SK-N-SH treated with all-trans-retinoic acid at 6 μM for 48 hours (cell line): Measurements from ENCODE around the gene AQP3.

Source experiments
- ATAC-seq: fragments of 200-7000 bp; cut with Tn5 transposase; 3 replicates; pipeline ENCODE4 v1.9.1; 2020; ENCODE audit warnings: mild to moderate bottlenecking, moderate library complexity
- ARNTL ChIP-seq: fragments of 450-650 bp; formaldehyde crosslinking; IDR thresholded peaks from 2 replicates; pipeline ENCODE4 v1.5.0; 2020; ENCODE audit warnings: low read depth, mild to moderate bottlenecking, moderate library complexity, borderline replicate concordance
- BACH2 ChIP-seq: fragments of 250-450 bp; sonication (Bioruptor Pico); IDR thresholded peaks from 2 replicates; pipeline ENCODE4 v1.9.0; 2021; ENCODE audit warnings: mild to moderate bottlenecking, borderline replicate concordance
- CREB5 ChIP-seq: fragments of 250-450 bp; sonication (Bioruptor Pico); IDR thresholded peaks from 2 replicates; pipeline ENCODE4 v1.5.1; 2020; ENCODE audit warnings: low read depth, mild to moderate bottlenecking, moderate library complexity
- CSDC2 ChIP-seq: fragments of 250-450 bp; sonication (Bioruptor Pico); IDR thresholded peaks from 2 replicates; pipeline ENCODE4 v1.5.0; 2020; ENCODE audit warnings: mild to moderate bottlenecking, moderate library complexity
- ESRRG ChIP-seq: fragments of 250-450 bp; sonication (Bioruptor Pico); IDR thresholded peaks from 2 replicates; pipeline ENCODE4 v1.6.1; 2021; ENCODE audit warnings: mild to moderate bottlenecking
- ISL1 ChIP-seq: fragments of 250-450 bp; sonication (Bioruptor Pico); IDR thresholded peaks from 2 replicates; pipeline ENCODE4 v2.1.2; 2022; ENCODE audit warnings: mild to moderate bottlenecking, moderate library complexity
- OSR1 ChIP-seq: fragments of 250-450 bp; sonication (Bioruptor Pico); IDR thresholded peaks from 2 replicates; pipeline ENCODE4 v1.8.0; 2022; ENCODE audit warnings: moderate library complexity, mild to moderate bottlenecking, inconsistent platforms
- POU6F1 ChIP-seq: fragments of 250-450 bp; sonication (Bioruptor Pico); IDR thresholded peaks from 2 replicates; pipeline ENCODE4 v1.8.0; 2021; ENCODE audit warnings: low read depth, mild to moderate bottlenecking, moderate library complexity, borderline replicate concordance
- PPARA ChIP-seq: fragments of 250-450 bp; sonication (Bioruptor Pico); IDR thresholded peaks from 2 replicates; pipeline ENCODE4 v1.5.0; 2020; ENCODE audit warnings: mild to moderate bottlenecking, borderline replicate concordance
- RARB ChIP-seq: fragments of 250-450 bp; sonication (Bioruptor Pico); IDR thresholded peaks from 2 replicates; pipeline ENCODE4 v1.8.0; 2021; ENCODE audit warnings: mild to moderate bottlenecking, moderate library complexity
- TOX ChIP-seq: fragments of 250-450 bp; sonication (Bioruptor Pico); IDR thresholded peaks from 2 replicates; pipeline ENCODE4 v1.8.0; 2021; ENCODE audit warnings: mild to moderate bottlenecking, moderate library complexity, borderline replicate concordance
- ZC3H10 ChIP-seq: fragments of 250-450 bp; sonication (Bioruptor Pico); IDR thresholded peaks from 2 replicates; pipeline ENCODE4 v1.5.1; 2021; ENCODE audit warnings: mild to moderate bottlenecking, moderate library complexity
- ZFP3 ChIP-seq: fragments of 250-450 bp; sonication (Bioruptor Pico); IDR thresholded peaks from 2 replicates; pipeline ENCODE4 v1.5.0; 2020; ENCODE audit warnings: mild to moderate bottlenecking, moderate library complexity
- ZNF565 ChIP-seq: fragments of 450-650 bp; formaldehyde crosslinking; conservative IDR thresholded peaks from 2 replicates; pipeline ENCODE4 v1.5.0; 2020; ENCODE audit warnings: low read depth, mild to moderate bottlenecking, moderate library complexity
- ZNF70 ChIP-seq: fragments of 450-650 bp; formaldehyde crosslinking; IDR thresholded peaks from 2 replicates; pipeline ENCODE4 v1.5.0; 2020; ENCODE audit warnings: mild to moderate bottlenecking, moderate library complexity
- ZNF8 ChIP-seq: fragments of 450-650 bp; formaldehyde crosslinking; IDR thresholded peaks from 2 replicates; pipeline ENCODE4 v1.5.0; 2020; ENCODE audit warnings: mild to moderate bottlenecking, moderate library complexity
- TF ChIP-seq, protein P1 (sequence below): fragments of 250-450 bp; sonication (Bioruptor Pico); IDR thresholded peaks from 2 replicates; pipeline ENCODE4 v1.5.0; 2020; ENCODE audit warnings: mild to moderate bottlenecking, moderate library complexity
- TF ChIP-seq, protein P2 (sequence below): fragments of 250-450 bp; sonication (Bioruptor Pico); IDR thresholded peaks from 2 replicates; pipeline ENCODE4 v1.5.1; 2021; ENCODE audit warnings: mild to moderate bottlenecking, moderate library complexity
- TF ChIP-seq, protein P3 (sequence below): fragments of 250-450 bp; sonication (Bioruptor Pico); IDR thresholded peaks from 2 replicates; pipeline ENCODE4 v1.8.0; 2020; ENCODE audit warnings: mild to moderate bottlenecking, moderate library complexity, borderline replicate concordance

AQP3 gene

DNA sequence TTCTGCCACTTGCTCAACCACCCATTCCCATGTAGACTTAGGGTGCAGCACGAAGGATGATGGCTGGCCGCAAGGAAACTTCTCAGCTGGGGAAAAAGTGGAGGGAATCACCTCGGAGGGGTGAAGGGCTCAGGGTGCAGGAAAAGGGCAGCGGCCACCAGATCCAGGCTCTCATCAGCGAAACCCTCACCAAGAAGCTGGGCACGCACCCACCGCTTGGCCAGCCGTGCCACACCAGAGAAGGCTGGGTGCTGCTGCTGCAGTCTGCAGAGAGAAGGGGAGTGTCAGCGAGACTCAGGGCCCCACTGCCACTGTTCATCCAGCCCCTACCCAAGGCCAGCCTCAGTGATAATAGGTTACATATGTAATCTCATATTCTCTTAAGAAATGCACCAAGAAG lies 17.7 kb upstream of the AQP3 start:
- TF ChIP-seq ZNF8 = no peak
- TF ChIP-seq, protein P1, sequence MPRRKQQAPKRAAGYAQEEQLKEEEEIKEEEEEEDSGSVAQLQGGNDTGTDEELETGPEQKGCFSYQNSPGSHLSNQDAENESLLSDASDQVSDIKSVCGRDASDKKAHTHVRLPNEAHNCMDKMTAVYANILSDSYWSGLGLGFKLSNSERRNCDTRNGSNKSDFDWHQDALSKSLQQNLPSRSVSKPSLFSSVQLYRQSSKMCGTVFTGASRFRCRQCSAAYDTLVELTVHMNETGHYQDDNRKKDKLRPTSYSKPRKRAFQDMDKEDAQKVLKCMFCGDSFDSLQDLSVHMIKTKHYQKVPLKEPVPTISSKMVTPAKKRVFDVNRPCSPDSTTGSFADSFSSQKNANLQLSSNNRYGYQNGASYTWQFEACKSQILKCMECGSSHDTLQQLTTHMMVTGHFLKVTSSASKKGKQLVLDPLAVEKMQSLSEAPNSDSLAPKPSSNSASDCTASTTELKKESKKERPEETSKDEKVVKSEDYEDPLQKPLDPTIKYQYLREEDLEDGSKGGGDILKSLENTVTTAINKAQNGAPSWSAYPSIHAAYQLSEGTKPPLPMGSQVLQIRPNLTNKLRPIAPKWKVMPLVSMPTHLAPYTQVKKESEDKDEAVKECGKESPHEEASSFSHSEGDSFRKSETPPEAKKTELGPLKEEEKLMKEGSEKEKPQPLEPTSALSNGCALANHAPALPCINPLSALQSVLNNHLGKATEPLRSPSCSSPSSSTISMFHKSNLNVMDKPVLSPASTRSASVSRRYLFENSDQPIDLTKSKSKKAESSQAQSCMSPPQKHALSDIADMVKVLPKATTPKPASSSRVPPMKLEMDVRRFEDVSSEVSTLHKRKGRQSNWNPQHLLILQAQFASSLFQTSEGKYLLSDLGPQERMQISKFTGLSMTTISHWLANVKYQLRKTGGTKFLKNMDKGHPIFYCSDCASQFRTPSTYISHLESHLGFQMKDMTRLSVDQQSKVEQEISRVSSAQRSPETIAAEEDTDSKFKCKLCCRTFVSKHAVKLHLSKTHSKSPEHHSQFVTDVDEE (CRISPR knock-in tag) = no peak
- TF ChIP-seq, protein P2, sequence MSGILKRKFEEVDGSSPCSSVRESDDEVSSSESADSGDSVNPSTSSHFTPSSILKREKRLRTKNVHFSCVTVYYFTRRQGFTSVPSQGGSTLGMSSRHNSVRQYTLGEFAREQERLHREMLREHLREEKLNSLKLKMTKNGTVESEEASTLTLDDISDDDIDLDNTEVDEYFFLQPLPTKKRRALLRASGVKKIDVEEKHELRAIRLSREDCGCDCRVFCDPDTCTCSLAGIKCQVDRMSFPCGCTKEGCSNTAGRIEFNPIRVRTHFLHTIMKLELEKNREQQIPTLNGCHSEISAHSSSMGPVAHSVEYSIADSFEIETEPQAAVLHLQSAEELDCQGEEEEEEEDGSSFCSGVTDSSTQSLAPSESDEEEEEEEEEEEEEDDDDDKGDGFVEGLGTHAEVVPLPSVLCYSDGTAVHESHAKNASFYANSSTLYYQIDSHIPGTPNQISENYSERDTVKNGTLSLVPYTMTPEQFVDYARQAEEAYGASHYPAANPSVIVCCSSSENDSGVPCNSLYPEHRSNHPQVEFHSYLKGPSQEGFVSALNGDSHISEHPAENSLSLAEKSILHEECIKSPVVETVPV = no peak
- TF ChIP-seq ZFP3 = no peak
- no peak for TF ChIP-seq RARB
- no peak for TF ChIP-seq ZC3H10
- no peak for TF ChIP-seq ISL1 (CRISPR knock-in tag)
- TF ChIP-seq TOX = no peak
- TF ChIP-seq ZNF565 (CRISPR knock-in tag) = no peak
- TF ChIP-seq OSR1 = no peak
- TF ChIP-seq CREB5 = no peak
- no peak for TF ChIP-seq ESRRG
- TF ChIP-seq ARNTL (CRISPR knock-in tag) = no peak
- TF ChIP-seq PPARA (CRISPR knock-in tag) = no peak
- TF ChIP-seq ZNF70 (CRISPR knock-in tag) = no peak
- TF ChIP-seq BACH2 (CRISPR knock-in tag) = no peak
- TF ChIP-seq, all 23 proteins: peak for 0
- no peak for ATAC-seq

- TF ChIP-seq POU6F1 (CRISPR knock-in tag) (no peak), TOX (no peak), BACH2 (CRISPR knock-in tag) (no peak), ZFP3 (no peak), CSDC2 (CRISPR knock-in tag) (no peak), ARNTL (CRISPR knock-in tag) (no peak)
- TF ChIP-seq, protein P3, sequence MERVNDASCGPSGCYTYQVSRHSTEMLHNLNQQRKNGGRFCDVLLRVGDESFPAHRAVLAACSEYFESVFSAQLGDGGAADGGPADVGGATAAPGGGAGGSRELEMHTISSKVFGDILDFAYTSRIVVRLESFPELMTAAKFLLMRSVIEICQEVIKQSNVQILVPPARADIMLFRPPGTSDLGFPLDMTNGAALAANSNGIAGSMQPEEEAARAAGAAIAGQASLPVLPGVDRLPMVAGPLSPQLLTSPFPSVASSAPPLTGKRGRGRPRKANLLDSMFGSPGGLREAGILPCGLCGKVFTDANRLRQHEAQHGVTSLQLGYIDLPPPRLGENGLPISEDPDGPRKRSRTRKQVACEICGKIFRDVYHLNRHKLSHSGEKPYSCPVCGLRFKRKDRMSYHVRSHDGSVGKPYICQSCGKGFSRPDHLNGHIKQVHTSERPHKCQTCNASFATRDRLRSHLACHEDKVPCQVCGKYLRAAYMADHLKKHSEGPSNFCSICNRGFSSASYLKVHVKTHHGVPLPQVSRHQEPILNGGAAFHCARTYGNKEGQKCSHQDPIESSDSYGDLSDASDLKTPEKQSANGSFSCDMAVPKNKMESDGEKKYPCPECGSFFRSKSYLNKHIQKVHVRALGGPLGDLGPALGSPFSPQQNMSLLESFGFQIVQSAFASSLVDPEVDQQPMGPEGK (CRISPR knock-in tag) = no peak
- TF ChIP-seq, protein P1 (CRISPR knock-in tag) = no peak
- TF ChIP-seq, protein P2 = no peak
- ATAC-seq = no peak
Measured at GRCh38 chr9:33464045-33464636, 16.7 kb upstream of the AQP3 start.
